AG09309 (cell line): ENCODE results near the gene SERHL2.

Experiments
- DNase-seq: peaks from one replicate; pipeline ENCODE4 v3.0.0-alpha.2; 2010; ENCODE audit warnings: low read depth
- H3K4me3 ChIP-seq: 2 replicates; pipeline ENCODE4 v1.5.1; 2011; ENCODE audit warnings: mild to moderate bottlenecking, low read depth, low read length, moderate library complexity; ENCODE audit not compliant: control insufficient read depth
- CTCF ChIP-seq: IDR thresholded peaks from 2 replicates; pipeline ENCODE4 v1.5.1; 2011; ENCODE audit warnings: mild to moderate bottlenecking, low read depth, low read length, inconsistent platforms; ENCODE audit not compliant: insufficient read depth, control insufficient read depth; ENCODE audit errors: missing control alignments

Gene SERHL2

GRCh38 chr22:42619261-42620063, 65.7 kb downstream of the SERHL2 start:
- DNase-seq, result no peak
- no peak overlapping the region for H3K4me3 ChIP-seq
- TF ChIP-seq CTCF, result no peak

GRCh38 chr22:42620084-42620483, 66.3 kb downstream of the SERHL2 start:
- no peak overlapping the region for H3K4me3 ChIP-seq
- no peak for DNase-seq
- no peak for TF ChIP-seq CTCF

- TF ChIP-seq CTCF, result peak; percentile 91
- DNase-seq, result no peak
- no peak overlapping the region for H3K4me3 ChIP-seq
Measured at GRCh38 chr22:42621505-42622002, 67.8 kb downstream of the SERHL2 start.

GRCh38 chr22:42622061-42622710, 68.4 kb downstream of the SERHL2 start:
- DNase-seq, result no peak
- no peak for TF ChIP-seq CTCF
- H3K4me3 ChIP-seq, result no peak overlapping the region

- DNase-seq, result no peak
- no peak for TF ChIP-seq CTCF
- no peak overlapping the region for H3K4me3 ChIP-seq
Measured at GRCh38 chr22:42623301-42623751, 69.6 kb downstream of the SERHL2 start.
